K562 (cell line): Measurements from ENCODE around the gene DAPL1.

ENCODE experiments used
- ATF6 ChIP-seq: sonication (generic); formaldehyde crosslinking; IDR thresholded peaks from 2 replicates; pipeline ENCODE4 v1.4.0; 2020; ENCODE audit warnings: mild to moderate bottlenecking, missing genetic modification reagents
- BRCA1 ChIP-seq, 2 experiments: fragments of 450-650 bp in 1 of 2; sonication (generic) in 1 of 2; formaldehyde crosslinking in 1 of 2; IDR thresholded peaks; 2 replicates each; pipeline versions ENCODE4 v1.5.0 to v1.6.1; 2017 to 2020; ENCODE audit warnings: mild to moderate bottlenecking in 1 of 2, missing genetic modification reagents in 1 of 2
- CGGBP1 ChIP-seq: fragments of 250-450 bp; sonication (Bioruptor Pico); IDR thresholded peaks from 2 replicates; pipeline ENCODE4 v1.9.0; 2021; ENCODE audit warnings: mild to moderate bottlenecking
- FIP1L1 ChIP-seq: fragments of 200-400 bp; formaldehyde crosslinking; IDR thresholded peaks from 2 replicates; pipeline ENCODE4 v1.6.1; 2018; ENCODE audit warnings: mild to moderate bottlenecking, low read depth, low read length; ENCODE audit not compliant: poor library complexity, severe bottlenecking
- HBP1 ChIP-seq: fragments of 450-650 bp; formaldehyde crosslinking; IDR thresholded peaks from 2 replicates; pipeline ENCODE4 v1.4.0; 2022; ENCODE audit warnings: missing genetic modification characterization
- HNRNPK ChIP-seq: fragments of 200-400 bp; formaldehyde crosslinking; IDR thresholded peaks from one replicate; pipeline ENCODE4 v1.6.1; 2018; ENCODE audit warnings: mild to moderate bottlenecking, low read depth, low read length; ENCODE audit not compliant: poor library complexity, severe bottlenecking
- NR3C1 ChIP-seq: sonication (generic); formaldehyde crosslinking; IDR thresholded peaks from 2 replicates; pipeline ENCODE4 v1.8.1; 2022; ENCODE audit warnings: missing genetic modification reagents
- PREB ChIP-seq: sonication (generic); formaldehyde crosslinking; IDR thresholded peaks from 2 replicates; pipeline ENCODE4 v1.8.1; 2023; ENCODE audit warnings: mild to moderate bottlenecking, missing genetic modification reagents
- SP1 ChIP-seq: sonication (generic); formaldehyde crosslinking; IDR thresholded peaks from 2 replicates; pipeline ENCODE4 v1.8.1; 2022; ENCODE audit warnings: mild to moderate bottlenecking, missing genetic modification reagents
- THRA ChIP-seq: fragments of 450-650 bp; IDR thresholded peaks from 2 replicates; pipeline ENCODE4 v1.6.1; 2017; ENCODE audit warnings: mild to moderate bottlenecking, moderate library complexity
- XRCC4 ChIP-seq: IDR thresholded peaks from one replicate; pipeline ENCODE4 v1.6.1; 2011; ENCODE audit not compliant: insufficient read depth, insufficient read length; ENCODE audit errors: extremely low read depth
- ZBTB11 ChIP-seq, 3 experiments: fragments of 200-800 bp in 1 of 3; fragments of 250-450 bp in 1 of 3; fragments of 450-650 bp in 1 of 3; sonication (Bioruptor Pico) in 1 of 3; sonication (Bioruptor generic) in 1 of 3; formaldehyde crosslinking in 1 of 3; IDR thresholded peaks; 2 replicates each; pipeline versions ENCODE4 v1.6.1 to v1.8.0; 2016 to 2022; ENCODE audit warnings: mild to moderate bottlenecking in 2 of 3, missing genetic modification characterization in 2 of 3, missing compliant biosample characterization in 1 of 3, moderate library complexity in 1 of 3
- ZKSCAN8 ChIP-seq: fragments of 200-800 bp; sonication (Bioruptor generic); IDR thresholded peaks from 2 replicates; pipeline ENCODE4 v1.6.1; 2016; ENCODE audit warnings: missing genetic modification characterization, missing compliant biosample characterization
- ZNF408 ChIP-seq: fragments of 250-450 bp; sonication (Bioruptor Pico); IDR thresholded peaks from 2 replicates; pipeline ENCODE4 v1.4.0; 2020; ENCODE audit warnings: low read depth, mild to moderate bottlenecking, moderate library complexity

- no peak for TF ChIP-seq ZKSCAN8 (CRISPR knock-in tag)
- no peak for TF ChIP-seq ZBTB11 (CRISPR knock-in tag; IDR thresholded peaks at IDR 0.05)
- no peak for TF ChIP-seq NR3C1 (CRISPR knock-in tag)
- no peak for TF ChIP-seq ATF6 (CRISPR knock-in tag)
- no peak for TF ChIP-seq SP1 (CRISPR knock-in tag)
- no peak for TF ChIP-seq BRCA1 (IDR thresholded peaks at IDR 0.05)
- no peak for TF ChIP-seq BRCA1 (CRISPR knock-in tag; IDR thresholded peaks at IDR 0.05)
- TF ChIP-seq HBP1 = no peak
- TF ChIP-seq XRCC4 = no peak
- no peak for TF ChIP-seq THRA
- TF ChIP-seq ZNF408 (CRISPR knock-in tag) = no peak
- no peak for TF ChIP-seq HNRNPK
- no peak for TF ChIP-seq FIP1L1
- no peak for TF ChIP-seq PREB (CRISPR knock-in tag)
- TF ChIP-seq CGGBP1 = no peak
These were observed 38.8 kb upstream of the DAPL1 start for GRCh38 chr2:158756331-158756730.
